ENCODE data around the gene GIPR. TPM values are rescaled to one million over a fixed set of nuclear protein-coding genes. Genes with fewer than 3 reads are reported as not detected.

Gene GIPR
- total RNA-seq, 1 donor from 2014 or later = 1.3 TPM

- H3K4me1 Mint-ChIP-seq (ENCODE audit: unreplicated experiment) = peaks cover 2% of the 10 kb centered on the region
- no peak overlapping the region for H3K27ac Mint-ChIP-seq (ENCODE audit: unreplicated experiment)
- no peaks in the 10 kb centered on the region for H3K27me3 Mint-ChIP-seq (ENCODE audit: unreplicated experiment)
- DNase-seq (ENCODE audit: extremely low spot score, unreplicated experiment) = no peak
- no peaks in the 10 kb centered on the region for H3K9me3 Mint-ChIP-seq (ENCODE audit: unreplicated experiment)
- H3K36me3 Mint-ChIP-seq (ENCODE audit: unreplicated experiment) = peaks cover 16% of the 10 kb centered on the region
- no peak overlapping the region for H3K4me3 Mint-ChIP-seq (ENCODE audit: unreplicated experiment)
- no peak for TF ChIP-seq CTCF (IDR thresholded peaks at IDR 0.05)
Measured at GRCh38 chr19:45705115-45705514, 37.1 kb downstream of the GIPR start.

GRCh38 chr19:45705710-45706415 lies 37.8 kb downstream of the GIPR start:
- Mint-ChIP-seq H3K9me3 (ENCODE audit: unreplicated experiment) (no peaks in the 10 kb centered on the region), H3K4me1 (ENCODE audit: unreplicated experiment) (peaks cover 6% of the 10 kb centered on the region), H3K27ac (ENCODE audit: unreplicated experiment) (no peak overlapping the region), H3K36me3 (ENCODE audit: unreplicated experiment) (peaks cover 19% of the 10 kb centered on the region), H3K4me3 (ENCODE audit: unreplicated experiment) (no peak overlapping the region), H3K27me3 (ENCODE audit: unreplicated experiment) (no peaks in the 10 kb centered on the region)
- no peak for DNase-seq (ENCODE audit: extremely low spot score, unreplicated experiment)
- TF ChIP-seq CTCF (IDR thresholded peaks at IDR 0.05) = no peak

GRCh38 chr19:45710356-45711130 lies 42.5 kb downstream of the GIPR start:
- TF ChIP-seq CTCF (IDR thresholded peaks at IDR 0.05) = no peak
- H3K4me1 Mint-ChIP-seq (ENCODE audit: unreplicated experiment) = peaks cover 8% of the 10 kb centered on the region
- H3K27ac Mint-ChIP-seq (ENCODE audit: unreplicated experiment) = peak overlapping the region; percentile 19
- no peak for DNase-seq (ENCODE audit: extremely low spot score, unreplicated experiment)
- no peaks in the 10 kb centered on the region for H3K9me3 Mint-ChIP-seq (ENCODE audit: unreplicated experiment)
- no peak overlapping the region for H3K4me3 Mint-ChIP-seq (ENCODE audit: unreplicated experiment)
- H3K36me3 Mint-ChIP-seq (ENCODE audit: unreplicated experiment) = peaks cover 14% of the 10 kb centered on the region
- no peaks in the 10 kb centered on the region for H3K27me3 Mint-ChIP-seq (ENCODE audit: unreplicated experiment)

- H3K4me3 Mint-ChIP-seq (ENCODE audit: unreplicated experiment) = no peak overlapping the region
- peaks cover 18% of the 10 kb centered on the region for H3K4me1 Mint-ChIP-seq (ENCODE audit: unreplicated experiment)
- no peak for DNase-seq (ENCODE audit: extremely low spot score, unreplicated experiment)
- H3K27me3 Mint-ChIP-seq (ENCODE audit: unreplicated experiment) = no peaks in the 10 kb centered on the region
- H3K36me3 Mint-ChIP-seq (ENCODE audit: unreplicated experiment) = peaks cover 14% of the 10 kb centered on the region
- no peak for TF ChIP-seq CTCF (IDR thresholded peaks at IDR 0.05)
- no peak overlapping the region for H3K27ac Mint-ChIP-seq (ENCODE audit: unreplicated experiment)
- no peaks in the 10 kb centered on the region for H3K9me3 Mint-ChIP-seq (ENCODE audit: unreplicated experiment)
Measured at GRCh38 chr19:45711851-45712698, 44.1 kb downstream of the GIPR start.

Data from osteocyte (in vitro differentiated cells).